ENCODE measurements around the gene WBP1L. TPM values are rescaled to one million over a fixed set of nuclear protein-coding genes. Genes with fewer than 3 reads are reported as not detected.

WBP1L gene
- polyA plus RNA-seq, 3 donors = 45.7 to 48.9 (median 47.1) TPM

DNA sequence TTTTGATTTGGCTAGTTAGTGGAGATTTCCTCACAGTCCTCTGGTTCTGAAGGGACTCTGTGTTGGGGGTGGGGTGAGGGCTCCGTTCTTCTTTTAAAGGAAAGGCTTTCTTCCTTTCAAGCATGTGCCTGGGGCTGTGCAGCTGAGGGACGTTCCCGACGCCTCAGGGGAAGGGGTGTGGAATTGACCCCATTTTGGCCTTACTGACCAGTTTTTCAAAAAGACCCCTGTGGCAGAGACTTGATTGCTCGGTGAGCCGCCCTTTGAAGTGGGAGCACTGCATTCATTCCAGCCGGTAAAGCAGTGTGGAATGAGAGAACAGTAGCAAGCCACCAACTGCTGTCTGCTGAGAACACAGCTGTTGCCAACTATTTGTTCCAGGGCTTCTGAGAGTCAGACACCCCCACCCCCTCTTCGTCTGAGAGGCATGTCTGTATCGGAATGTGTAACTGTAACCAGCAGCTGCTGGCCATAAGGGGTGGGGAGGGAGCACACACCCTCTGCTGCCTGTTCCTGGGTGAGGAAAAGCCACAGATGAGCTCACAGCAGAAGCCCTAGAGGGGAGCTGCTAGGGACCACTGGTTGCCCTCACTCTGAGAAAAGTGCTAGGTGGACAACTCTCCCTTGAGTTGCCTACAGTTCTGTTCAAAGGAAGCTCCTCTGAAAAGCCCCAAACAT is 33.2 kb downstream of the WBP1L start:
- DNase-seq = peak; percentile 95

DNA sequence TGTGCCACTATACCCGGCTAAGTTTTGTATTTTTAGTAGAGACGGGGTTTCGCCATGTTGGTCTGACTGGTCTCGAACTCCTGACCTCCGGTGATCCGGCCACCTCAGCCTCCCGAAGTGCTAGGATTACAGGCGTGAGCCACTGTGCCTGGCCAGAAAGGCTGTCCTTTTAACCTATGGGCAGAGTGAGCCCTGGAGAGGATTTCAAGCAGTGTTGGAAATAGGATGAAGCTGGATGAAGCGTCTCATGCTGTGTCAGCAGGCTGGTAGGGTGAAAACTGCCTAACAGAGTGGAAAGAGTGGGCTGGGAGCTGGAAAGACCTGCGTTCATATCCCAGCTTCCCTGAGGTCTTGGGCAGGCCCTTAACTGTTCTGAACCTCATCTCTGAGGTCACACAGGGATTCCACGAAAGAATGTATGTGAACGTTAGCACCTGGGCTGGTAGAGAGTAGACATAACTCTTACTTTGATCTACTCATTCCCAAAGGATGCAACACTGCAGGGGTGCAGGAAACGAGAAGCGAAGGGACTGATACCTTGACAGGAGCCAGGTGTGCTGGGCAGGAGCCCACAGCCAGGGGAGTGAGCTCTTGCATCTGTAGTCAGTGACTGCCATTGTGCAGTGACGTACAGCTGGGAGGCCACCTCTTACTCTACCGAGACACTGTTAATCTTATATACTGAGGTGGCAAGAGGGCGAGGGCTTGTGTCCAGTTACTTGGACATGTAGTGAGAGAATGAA is 34.1 kb downstream of the WBP1L start:
- DNase-seq = no peak

DNA sequence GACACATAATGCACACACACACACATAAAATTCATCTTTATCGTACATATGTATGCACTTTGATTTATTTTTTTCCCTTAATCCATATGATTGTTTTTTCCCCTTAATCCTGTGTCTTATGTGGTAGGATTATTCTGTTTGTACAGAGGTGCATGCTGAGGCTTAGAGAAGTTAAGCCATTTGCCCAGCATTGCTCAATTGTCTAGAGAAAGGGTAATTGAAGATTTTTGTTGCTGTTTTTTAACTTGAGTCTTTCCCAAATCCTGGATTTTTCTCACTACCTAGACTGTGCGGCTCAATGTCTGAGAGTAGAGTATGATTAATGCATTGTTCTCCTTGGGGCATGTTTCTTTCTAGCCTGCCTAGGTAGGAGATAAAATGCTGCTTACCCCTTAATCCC is 35.0 kb downstream of the WBP1L start:
- no peak for DNase-seq

DNA sequence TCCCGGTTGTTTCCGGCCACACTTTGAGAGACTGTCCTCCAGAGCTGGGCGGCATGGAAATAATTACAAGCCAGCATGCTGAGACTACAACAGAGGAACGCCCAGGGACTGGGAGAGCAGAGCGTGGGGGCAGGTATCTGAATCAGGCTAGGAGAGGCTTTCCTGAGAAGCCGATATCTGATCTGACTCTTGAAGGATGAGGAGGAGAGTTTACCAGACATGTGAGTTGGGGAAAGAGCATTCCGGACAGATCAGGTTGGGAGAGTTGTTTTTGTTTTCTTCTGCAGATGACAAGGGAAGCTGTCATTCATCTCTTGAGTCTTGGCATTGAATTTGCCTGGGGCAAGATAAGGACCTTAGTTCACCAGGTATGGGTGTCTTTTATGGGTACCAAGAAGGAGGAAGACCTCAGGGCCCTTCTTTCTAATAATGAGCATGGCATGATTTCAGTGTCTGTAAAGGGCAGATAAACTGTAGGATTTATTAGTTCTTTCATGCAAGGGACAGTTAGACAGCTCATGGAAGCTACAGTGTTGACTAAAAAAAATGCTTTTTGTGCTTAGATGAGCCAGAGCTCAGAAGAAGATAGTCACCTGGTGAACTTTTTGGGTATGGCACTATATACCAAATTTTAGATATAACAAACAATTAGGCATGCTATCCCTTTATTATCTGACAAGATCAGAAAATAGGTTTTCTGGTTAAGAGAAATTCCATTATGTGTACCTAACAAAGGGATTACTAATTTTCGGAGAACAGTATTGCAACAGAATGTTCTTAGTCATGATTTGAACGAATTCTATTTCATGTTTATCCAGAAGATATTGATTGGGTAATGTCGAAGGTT is 36.2 kb downstream of the WBP1L start:
- no peak for DNase-seq

DNA sequence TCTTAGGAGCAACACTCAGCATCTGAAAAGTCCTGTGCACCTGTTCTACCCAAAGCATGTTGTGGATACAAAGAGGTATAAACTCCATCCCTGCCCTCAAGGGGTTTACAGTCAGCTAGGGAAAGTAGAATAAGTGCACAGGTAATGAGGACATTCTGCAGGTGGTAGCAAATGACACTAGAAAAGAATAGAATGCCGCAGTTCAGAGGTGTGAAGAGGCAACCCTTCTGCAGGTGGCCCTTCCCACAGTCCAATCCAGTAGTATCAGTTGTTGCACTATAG is 36.7 kb downstream of the WBP1L start:
- DNase-seq = no peak

DNA sequence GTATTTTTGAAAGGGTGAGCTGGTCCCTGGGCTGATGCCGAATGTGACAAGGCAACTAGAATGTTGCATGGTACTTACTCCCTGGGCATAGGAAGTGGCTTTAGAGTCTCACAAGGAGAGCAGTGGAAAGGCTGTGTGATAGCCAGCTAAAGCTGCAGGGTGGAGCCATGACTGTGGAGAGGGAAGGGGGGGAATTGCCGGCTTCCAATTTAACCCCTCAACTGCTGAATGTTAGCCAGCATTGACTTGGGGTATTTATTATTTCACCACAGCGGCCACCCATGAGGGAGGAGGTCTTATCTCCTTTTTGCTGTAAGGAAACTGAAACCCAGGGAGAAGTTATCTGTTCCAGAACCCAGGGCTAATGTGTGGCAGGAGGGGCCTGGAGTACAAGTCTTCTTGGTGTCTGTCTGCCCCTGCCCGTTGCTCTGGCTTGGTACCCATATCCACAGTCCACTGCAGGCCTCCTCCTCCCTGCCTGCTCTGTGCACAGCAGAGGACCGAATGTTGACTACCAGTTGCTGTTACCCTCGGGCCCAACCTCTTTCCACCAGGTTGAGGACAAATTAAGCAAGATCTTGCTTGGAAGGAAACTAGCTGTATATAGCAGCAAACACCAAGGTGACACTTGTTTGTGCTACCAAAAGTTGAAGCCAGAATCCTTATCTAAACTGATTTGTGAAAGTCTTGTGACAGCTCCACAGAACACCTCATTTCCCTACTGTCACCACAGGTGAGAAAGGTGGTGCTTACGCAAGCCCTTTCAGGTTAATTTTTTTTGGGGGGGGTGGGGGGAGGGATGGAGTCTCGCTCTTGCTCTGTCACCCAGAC is 37.6 kb downstream of the WBP1L start:
- no peak for DNase-seq

DNA sequence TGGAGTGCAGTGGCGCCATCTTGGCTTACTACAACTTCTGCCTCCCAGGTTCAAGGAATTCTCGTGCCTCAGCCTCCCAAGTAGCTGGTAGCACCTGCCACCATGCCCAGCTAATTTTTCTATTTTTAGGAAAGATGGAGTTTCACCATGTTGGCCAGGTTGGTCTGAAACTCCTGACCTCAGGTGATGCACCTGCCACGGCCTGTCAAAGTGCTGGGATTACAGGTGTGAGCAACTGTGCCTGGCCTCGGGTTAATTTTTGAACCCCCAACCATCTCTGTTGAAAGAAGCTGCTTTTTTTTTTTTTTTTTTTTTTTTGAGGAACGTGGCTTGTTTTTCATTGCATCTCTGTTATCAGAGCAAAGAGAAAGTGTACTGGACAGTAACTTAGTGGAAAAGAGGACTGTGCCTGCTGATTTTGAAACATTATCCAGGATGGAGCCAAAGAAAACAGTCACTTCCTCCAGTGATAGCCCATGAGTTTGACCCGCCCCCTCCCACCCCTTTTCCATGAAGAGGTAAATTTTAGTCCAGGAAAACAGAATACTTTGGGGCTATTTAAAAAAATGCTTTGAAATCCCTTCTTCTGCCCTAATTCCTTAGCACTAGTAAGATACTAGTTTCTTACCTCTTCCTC is 38.3 kb downstream of the WBP1L start:
- DNase-seq = no peak

DNA sequence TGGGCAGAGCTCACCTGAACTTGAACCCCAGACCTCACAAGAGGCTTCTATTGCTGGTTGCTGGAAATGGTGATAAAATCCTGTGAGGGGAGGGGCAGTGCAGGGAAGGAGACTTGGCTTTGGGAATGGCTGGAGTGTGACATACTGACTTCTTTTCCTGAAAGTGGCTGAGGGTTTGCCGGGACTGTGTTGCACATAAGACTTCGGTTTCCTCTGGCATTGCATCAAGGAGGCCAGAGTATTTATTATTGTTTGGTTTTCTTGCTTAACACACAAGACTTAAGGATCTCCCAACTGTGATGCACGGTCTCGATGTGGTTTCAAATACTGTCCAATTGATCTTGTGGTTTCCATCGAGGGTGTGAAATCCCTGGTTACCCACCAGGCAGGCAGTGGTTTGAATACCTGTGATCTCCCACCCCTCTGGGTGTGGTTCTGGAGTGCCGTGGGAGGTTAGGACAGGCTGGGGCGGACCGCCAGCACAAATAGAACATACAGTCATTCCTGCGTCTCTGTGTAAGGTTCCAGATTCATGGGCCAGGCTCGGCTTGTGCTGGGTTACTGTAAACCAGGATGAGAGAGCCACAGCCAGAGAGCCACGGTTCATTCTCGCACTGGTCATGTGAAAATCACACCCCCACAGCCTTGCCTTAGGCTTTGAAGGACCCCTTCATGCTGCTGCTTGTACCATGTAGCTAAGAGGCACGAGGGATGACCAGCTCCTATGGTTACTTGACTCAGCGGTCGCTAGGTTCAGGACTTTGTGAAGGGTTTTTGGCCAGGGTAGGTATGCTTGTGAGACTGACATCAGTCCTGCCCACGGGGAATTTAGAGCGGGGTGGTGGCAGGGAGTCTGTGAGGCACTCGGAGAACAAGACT is 39.2 kb downstream of the WBP1L start:
- DNase-seq = no peak

DNA sequence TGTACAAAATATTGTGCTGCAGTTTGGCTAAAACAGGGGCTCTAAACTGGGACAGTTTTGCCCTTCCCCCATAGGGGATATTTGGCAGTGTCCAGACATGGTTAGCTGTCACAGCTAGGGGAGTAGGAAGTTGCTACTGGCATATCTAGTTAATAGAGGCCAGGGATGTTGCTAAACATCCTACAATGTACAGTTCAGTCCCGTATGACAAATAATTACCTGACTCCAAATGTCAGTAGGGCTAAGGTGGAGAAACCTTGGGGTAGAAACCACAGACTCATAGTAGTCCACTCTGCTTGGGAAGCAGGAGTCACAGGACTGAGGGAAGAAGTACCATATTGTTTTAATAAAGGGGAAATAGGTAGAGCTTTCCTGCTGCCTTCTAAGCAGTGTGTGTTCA is 39.8 kb downstream of the WBP1L start:
- no peak for DNase-seq

DNA sequence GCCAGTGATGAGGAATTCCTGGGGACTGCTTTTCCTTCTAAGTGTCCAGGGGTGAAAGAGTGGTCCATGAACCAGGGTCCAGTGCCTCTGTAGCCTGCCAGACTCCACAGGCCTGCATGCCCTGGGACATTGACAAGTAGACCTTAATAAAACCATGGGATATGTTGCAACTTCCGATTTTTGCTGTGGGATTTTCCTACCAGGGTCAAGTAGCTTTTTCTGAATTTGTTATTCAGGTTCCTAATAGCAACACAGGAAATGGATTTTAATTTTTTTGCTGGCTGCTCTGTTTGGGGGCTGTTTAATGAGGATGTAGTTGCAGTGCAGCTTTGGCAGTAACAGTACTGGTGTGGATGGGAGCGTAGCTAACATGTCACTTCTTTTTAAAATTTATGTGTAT is 42.1 kb downstream of the WBP1L start:
- DNase-seq = no peak

DNA sequence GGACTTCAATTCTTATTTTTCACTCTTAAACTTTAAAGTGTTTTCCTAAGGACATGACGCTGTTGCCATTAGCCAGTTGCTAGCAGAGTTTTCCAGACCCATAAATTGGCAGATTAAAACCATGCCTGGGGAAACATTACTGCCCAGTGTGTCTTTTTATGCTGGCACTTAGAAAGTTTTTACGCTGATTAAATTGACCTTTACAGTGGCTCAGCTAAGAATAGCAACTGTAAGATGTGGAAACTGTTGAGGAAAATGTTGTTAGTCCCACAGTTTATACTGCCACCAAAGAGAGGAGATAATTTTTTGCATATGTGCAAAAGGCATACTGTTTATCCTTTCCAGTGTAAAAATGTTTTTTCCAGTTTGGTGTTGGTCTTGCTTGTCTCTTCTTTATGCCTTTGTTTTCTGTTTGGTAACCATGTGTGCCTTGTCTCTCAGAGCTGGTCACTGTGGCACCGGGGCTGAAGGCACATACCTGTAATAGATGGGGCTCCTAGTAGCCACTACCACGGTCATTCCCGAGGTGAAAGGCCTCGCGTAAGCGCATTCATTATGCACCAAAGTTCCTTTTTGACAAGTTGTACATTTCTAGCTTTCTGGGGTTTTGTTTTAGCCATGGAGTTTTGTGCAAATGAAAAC is 48.1 kb downstream of the WBP1L start:
- DNase-seq = no peak

DNA sequence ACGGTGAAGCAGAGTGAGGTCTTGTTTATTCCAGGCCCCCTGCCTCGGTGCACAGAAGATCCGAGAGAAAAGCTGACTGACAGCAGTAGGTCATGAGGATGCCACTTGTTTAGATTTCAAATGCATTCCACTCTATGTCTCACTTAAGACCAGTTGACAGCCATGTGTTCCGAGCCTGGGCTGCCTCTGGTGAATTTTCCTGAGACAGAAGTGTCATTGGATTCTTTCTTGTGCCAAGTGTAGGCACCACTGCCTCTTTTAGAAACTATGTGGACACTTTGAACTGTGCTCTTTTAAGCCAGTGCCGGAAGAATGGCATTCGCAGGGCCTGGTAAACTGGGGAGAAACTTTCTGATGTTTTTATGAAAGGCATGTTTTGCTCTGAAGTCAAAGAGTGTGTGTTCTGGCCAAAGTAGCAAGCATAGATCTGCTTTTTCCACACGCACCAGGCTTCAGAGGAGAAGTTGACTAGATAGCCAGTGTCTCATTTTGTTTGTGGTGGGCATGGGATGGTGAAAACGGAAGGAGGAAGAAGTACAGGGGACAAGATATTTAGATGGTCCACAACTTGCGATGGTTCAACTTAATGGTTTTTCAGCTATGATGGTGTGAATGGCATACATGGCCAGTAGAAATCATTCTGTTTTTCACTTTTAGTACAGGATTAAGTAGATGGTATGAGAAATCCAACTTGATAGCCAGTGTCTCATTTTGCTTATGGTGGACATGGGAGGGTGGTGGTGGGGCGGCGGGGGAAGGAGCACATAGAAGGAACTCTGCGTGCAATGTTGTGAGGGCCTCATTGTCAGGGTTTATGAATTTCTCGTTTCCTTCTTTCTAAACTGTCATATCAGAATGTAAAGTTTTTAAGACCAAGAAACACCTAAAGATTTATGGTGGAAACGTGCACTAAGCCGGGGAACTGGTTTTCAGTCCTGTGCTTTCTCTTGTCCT is 52.0 kb downstream of the WBP1L start:
- no peak for DNase-seq

DNA sequence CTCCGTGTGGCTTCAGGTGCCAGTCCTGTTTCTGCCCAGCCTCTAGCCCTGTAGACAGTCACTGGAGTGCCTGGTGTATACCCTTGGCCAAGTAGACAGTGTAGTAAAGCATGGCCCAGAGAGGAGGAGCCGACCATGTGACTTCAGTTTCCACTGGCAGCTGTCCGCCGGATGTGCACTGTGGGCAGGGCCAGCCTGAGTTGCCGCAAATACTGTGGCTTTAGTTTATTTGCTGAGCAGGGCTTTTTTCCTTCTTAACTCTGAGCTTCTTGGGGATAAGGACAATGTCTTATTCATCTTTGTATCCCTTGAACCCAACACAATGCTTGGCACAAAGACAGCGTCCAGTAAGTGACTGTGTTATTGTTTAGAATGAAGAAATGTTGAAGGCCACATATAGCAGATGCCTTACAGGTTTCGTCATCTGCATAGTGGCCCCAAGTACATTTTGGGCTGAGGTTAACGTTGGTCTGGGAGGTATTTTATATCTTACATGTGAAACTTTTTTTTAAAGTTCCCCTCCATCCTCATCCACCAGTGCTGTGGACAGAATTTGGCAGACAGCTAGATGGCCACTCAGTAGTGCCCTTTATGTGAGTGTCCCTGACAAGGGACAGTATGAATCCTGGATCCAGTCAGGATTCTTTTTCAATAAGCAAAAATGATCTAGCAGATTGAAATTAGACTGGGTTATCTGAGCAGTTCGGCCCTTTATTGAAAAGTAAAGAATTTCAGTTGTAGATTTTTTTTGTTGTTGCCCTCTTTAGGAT is 52.8 kb downstream of the WBP1L start:
- DNase-seq = no peak

DNA sequence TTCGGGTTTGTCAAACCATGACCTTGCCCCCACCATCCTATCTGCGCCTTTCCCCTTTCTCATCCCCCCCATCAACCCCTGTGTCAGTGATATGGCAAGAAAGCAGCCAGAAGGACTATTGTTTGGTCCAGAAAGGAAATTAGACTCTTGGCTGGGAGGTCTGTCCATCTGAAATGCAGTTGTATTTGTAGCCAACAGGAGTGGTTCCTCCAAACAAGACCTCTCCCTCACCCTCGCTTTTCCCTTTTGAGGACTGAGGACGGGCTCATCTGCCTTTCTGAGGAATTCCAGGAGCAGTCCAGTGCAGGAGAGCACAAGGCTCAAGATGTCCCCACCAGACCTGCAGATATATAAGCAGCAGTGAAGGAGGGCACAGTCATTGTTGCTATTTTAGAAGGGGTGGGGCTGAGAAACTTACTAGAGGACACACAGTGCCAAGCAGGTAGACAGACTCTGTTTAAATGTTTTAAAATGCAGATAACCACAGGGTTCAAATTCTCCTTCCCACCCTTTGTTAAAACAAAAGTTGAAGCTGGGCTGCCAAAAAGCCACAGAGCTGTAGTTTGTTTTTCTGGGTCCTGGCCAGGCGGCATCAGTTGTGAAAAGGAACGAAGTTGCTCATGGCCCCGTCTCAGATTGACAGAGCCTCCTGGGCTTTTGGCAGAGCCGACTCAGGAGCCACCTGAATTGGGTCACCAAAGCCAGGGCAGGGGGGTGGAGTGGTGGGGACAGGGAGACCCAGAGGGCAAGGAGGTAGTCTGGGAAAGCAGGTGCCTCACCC is 56.1 kb downstream of the WBP1L start:
- DNase-seq = no peak

DNA sequence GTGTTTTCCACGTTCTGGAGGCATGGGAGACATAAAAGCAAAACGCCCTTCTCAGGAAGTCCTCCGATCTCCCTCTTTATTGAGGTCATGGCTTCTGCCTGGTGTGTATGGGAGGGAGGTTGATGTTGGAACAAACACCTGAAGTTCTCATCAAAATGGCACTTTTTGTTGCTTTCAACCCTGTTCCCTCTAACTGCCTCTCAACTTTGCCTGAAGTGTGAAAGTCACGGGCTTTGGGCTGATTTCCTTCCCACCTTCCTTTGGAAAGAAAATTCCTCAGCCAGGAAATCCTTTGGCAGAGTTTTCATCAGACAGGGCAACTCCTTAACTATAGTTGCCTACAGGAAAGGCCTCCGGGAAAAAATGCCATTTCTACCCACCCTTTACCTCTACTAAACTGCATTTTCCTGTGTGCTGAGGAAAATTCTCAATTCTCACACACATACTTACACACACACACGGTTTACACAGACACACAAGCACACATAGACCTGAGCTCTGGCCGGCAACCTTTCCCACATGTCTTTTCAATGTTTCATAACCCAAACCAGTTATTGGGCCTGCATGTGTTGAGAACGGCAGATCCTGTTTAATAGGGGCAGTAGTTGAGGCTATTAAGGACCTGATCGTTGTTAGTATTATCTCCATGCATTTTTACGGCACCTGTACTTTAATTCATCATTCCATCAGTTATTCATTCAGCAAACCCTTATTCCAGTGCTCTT is 57.0 kb downstream of the WBP1L start:
- no peak for DNase-seq

DNA sequence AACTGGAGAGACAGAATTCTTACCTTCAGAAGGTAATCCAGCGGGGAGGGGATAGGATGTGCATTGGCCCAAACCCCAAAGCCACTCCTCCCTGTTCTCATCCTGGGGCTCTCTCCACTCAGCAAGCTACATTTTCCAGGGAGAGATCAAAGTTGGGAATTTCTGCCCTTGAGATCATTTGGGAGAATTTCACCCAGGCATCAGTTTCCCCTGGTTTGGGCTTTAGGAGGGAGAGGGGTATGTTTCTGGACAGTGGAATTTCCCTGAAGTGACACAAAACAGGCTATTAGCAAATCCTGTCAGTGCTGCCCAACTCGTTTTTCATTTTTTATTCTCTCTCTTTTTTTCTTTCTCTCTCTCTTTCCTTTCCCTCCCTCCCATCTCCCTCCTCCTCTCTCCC is 57.7 kb downstream of the WBP1L start:
- DNase-seq = no peak

DNA sequence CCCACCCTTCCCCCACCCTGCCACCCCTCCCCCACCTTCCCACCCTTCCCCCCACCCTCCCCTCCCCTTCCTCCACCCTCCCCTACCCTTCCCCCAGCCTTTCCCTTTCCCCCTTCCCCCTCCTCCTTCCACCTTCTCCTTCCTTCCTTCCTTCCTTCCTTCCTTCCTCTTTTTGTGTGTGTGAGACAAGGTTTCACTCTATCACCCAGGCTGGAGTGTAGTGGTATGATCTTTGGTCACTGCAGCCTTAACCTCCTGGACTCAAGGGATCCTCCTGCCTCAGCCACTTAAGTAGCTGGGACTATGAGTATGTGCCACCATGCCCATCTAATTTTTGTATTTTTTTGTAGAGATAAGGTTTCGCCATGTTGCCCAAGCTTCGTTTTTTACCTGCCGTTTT is 58.2 kb downstream of the WBP1L start:
- DNase-seq = no peak

Data from renal pelvis (tissue), 4 donors.